HEK293T (cell line): Measurements from ENCODE around the gene CIB4.

Experiments
- BHLHE40 ChIP-seq: fragments of 450-650 bp; IDR thresholded peaks from 2 replicates; pipeline ENCODE4 v1.6.1; 2016; ENCODE audit warnings: mild to moderate bottlenecking, moderate library complexity, borderline replicate concordance
- ELF4 ChIP-seq: fragments of 450-650 bp; IDR thresholded peaks from 2 replicates; pipeline ENCODE4 v1.6.1; 2017; ENCODE audit warnings: antibody characterized with exemption
- FOXA1 ChIP-seq: fragments of 450-650 bp; IDR thresholded peaks from 2 replicates; pipeline ENCODE4 v1.6.1; 2016; ENCODE audit warnings: mild to moderate bottlenecking
- FOXK2 ChIP-seq: fragments of 450-650 bp; IDR thresholded peaks from 2 replicates; pipeline ENCODE4 v1.6.1; 2016; ENCODE audit warnings: mild to moderate bottlenecking
- FOXM1 ChIP-seq: fragments of 450-650 bp; IDR thresholded peaks from 2 replicates; pipeline ENCODE4 v1.6.1; 2017; ENCODE audit warnings: mild to moderate bottlenecking, borderline replicate concordance
- LEF1 ChIP-seq: fragments of 450-650 bp; IDR thresholded peaks from 2 replicates; pipeline ENCODE4 v1.6.1; 2017; ENCODE audit warnings: mild to moderate bottlenecking, borderline replicate concordance
- NFRKB ChIP-seq: fragments of 450-650 bp; IDR thresholded peaks from 2 replicates; pipeline ENCODE4 v1.6.1; 2016; ENCODE audit warnings: mild to moderate bottlenecking, moderate library complexity
- SP1 ChIP-seq: fragments of 450-650 bp; IDR thresholded peaks from 2 replicates; pipeline ENCODE4 v1.6.1; 2017
- SUZ12 ChIP-seq: fragments of 450-650 bp; IDR thresholded peaks from 2 replicates; pipeline ENCODE4 v1.6.1; 2016; ENCODE audit warnings: mild to moderate bottlenecking
- TARDBP ChIP-seq: fragments of 450-650 bp; IDR thresholded peaks from 2 replicates; pipeline ENCODE4 v1.6.1; 2016
- TF ChIP-seq, protein P1 (sequence below): fragments of 450-650 bp; IDR thresholded peaks from 2 replicates; pipeline ENCODE4 v1.6.1; 2016

DNA sequence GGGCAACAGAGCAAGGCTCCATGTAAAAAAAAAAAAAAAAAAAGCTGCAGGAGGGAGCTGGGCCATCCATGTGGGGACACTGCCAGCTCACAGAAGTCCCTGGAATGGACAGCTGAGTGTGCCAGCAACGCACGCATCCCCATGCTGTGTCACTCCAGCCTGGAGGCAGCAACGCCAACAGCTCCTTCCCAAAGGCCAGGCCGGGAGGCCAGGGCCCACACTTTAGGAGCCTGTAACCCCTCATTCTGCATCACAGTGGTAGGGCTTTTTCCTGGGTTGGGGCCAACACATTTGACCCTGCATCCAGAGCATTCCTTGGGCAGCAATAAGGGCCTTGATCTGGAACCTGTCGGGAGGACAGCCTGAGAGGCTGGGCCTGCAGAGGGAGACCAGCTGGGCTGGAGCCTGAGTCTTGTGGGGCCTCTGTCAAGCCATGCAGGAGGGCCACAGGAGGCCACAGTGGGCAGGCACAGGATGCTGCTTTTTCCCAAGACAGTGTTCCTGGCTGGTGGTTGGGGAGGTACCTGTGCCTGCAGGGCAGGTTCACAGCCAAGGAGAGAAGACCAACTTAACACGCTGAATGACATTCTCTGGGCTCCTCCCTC lies 34.6 kb upstream of the CIB4 start:
- no peak for TF ChIP-seq FOXK2
- TF ChIP-seq FOXM1 = no peak
- no peak for TF ChIP-seq FOXA1
- TF ChIP-seq, protein P1, sequence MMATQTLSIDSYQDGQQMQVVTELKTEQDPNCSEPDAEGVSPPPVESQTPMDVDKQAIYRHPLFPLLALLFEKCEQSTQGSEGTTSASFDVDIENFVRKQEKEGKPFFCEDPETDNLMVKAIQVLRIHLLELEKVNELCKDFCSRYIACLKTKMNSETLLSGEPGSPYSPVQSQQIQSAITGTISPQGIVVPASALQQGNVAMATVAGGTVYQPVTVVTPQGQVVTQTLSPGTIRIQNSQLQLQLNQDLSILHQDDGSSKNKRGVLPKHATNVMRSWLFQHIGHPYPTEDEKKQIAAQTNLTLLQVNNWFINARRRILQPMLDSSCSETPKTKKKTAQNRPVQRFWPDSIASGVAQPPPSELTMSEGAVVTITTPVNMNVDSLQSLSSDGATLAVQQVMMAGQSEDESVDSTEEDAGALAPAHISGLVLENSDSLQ = no peak
- no peak for TF ChIP-seq ELF4
- TF ChIP-seq TARDBP = no peak
- TF ChIP-seq BHLHE40 = no peak
- no peak for TF ChIP-seq SUZ12
- TF ChIP-seq NFRKB = no peak
- TF ChIP-seq SP1 = no peak
- TF ChIP-seq LEF1 = no peak
